OCI-LY7 (cell line): ENCODE data around the gene EI24. TPM values are rescaled to one million over a fixed set of nuclear protein-coding genes. Genes with fewer than 3 reads are reported as not detected.
A peak's percentile ranks its signal among the peaks of the same experiment; 100 is the strongest.

Experiments used
- BruUV-seq: library from RNA; stranded (reverse); fragments of 400-500 nt; replicated peaks from 2 replicates; lab custom pipeline; 2021; lab: Mats Ljungman, UMichigan
- CTCF ChIA-PET: fragments of 300-600 bp; sonication (Branson Sonifier 250); formaldehyde crosslinking; loops from one replicate; lab custom pipeline; 2022; ENCODE audit warnings: antibody characterized with exemption; ENCODE audit not compliant: unreplicated experiment; lab: Charles Lee
- POLR2A ChIA-PET: fragments of 300-600 bp; sonication (Branson Sonifier 250); formaldehyde crosslinking; loops from one replicate; lab custom pipeline; 2022; ENCODE audit warnings: antibody characterized with exemption; lab: Charles Lee
- DNase-seq: peaks from one replicate; pipeline ENCODE4 v3.0.0-alpha.2; 2015; ENCODE audit warnings: low spot score
- H2AFZ ChIP-seq: fragments of 200-600 bp; sonication (generic), shearing (Covaris generic); 2 replicates; pipeline ENCODE4 v1.6.1; 2014; ENCODE audit warnings: mild to moderate bottlenecking, antibody characterized with exemption, low read length, moderate library complexity
- H3K27ac ChIP-seq: fragments of 200-600 bp; sonication (generic); 2 replicates; pipeline ENCODE4 v1.5.1; 2014; ENCODE audit warnings: mixed run types, low read depth, mild to moderate bottlenecking, moderate library complexity, low read length, inconsistent platforms; ENCODE audit not compliant: poor library complexity, severe bottlenecking
- H3K36me3 ChIP-seq: fragments of 200-600 bp; sonication (generic); 2 replicates; pipeline ENCODE4 v1.6.1; 2014; ENCODE audit warnings: mild to moderate bottlenecking, antibody characterized with exemption, low read length, moderate library complexity, mixed read lengths; ENCODE audit not compliant: insufficient read depth
- H3K4me1 ChIP-seq: fragments of 200-600 bp; sonication (generic); 2 replicates; pipeline ENCODE4 v1.5.1; 2014; ENCODE audit warnings: mild to moderate bottlenecking, low read length; ENCODE audit not compliant: insufficient read depth, poor library complexity, severe bottlenecking
- H3K4me2 ChIP-seq: fragments of 200-600 bp; sonication (generic); 2 replicates; pipeline ENCODE4 v1.6.1; 2014; ENCODE audit warnings: mild to moderate bottlenecking, low read length
- H3K4me3 ChIP-seq: fragments of 200-600 bp; sonication (generic); 2 replicates; pipeline ENCODE4 v1.5.1; 2014; ENCODE audit warnings: mild to moderate bottlenecking, low read depth, low read length; ENCODE audit not compliant: poor library complexity, severe bottlenecking
- H3K79me2 ChIP-seq: fragments of 200-600 bp; sonication (generic); 2 replicates; pipeline ENCODE4 v1.6.1; 2016; ENCODE audit warnings: low read depth, mild to moderate bottlenecking, low read length, moderate library complexity, mixed read lengths; ENCODE audit not compliant: insufficient read depth
- H3K9me2 ChIP-seq: fragments of 200-600 bp; sonication (generic); 2 replicates; pipeline ENCODE4 v1.6.1; 2016; ENCODE audit warnings: mild to moderate bottlenecking, low read length, mixed read lengths; ENCODE audit not compliant: insufficient read depth
- H3K9me3 ChIP-seq: fragments of 200-600 bp; sonication (generic); 2 replicates; pipeline ENCODE4 v1.6.1; 2014; ENCODE audit warnings: mild to moderate bottlenecking, mixed run types, low read length, mixed read lengths
- H4K20me1 ChIP-seq: fragments of 200-600 bp; sonication (generic); 2 replicates; pipeline ENCODE4 v1.6.1; 2014; ENCODE audit warnings: mild to moderate bottlenecking, antibody characterized with exemption, low read length, moderate library complexity, mixed read lengths; ENCODE audit not compliant: insufficient read depth
- CTCF ChIP-seq: fragments of 200-600 bp; sonication (generic); conservative IDR thresholded peaks from 2 replicates; pipeline ENCODE4 v1.5.1; 2014; ENCODE audit warnings: mild to moderate bottlenecking, antibody characterized with exemption, low read length, moderate library complexity, mixed read lengths
- EZH2phosphoT487 ChIP-seq: fragments of 200-600 bp; sonication (generic); IDR thresholded peaks from 2 replicates; pipeline ENCODE4 v1.6.1; 2018; ENCODE audit warnings: low read depth, borderline replicate concordance, mild to moderate bottlenecking, mixed run types, antibody characterized with exemption, low read length, moderate library complexity, mixed read lengths
- intact Hi-C: fragments of 100-400 bp; cut with micrococcal nuclease; formaldehyde crosslinking; loops from one replicate; pipeline ENCODE4 v1.10.0; 2022; ENCODE audit not compliant: unreplicated experiment
- total RNA-seq, 2 experiments: library from RNA; depleted of rRNA in 1 of 2; stranded (reverse); fragments of >200 nt in 1 of 2; shearing (Covaris generic) in 1 of 2; gene quantifications; 2 replicates each; pipeline ENCODE4 v1.2.3, GENCODE V29; 2014 to 2022

EI24 gene
- total RNA-seq, 2 experiments from 2014 or later: 66.8 to 77.2 TPM

GRCh38 chr11:125591649-125592304 lies 22.5 kb downstream of the EI24 start:
- Histone ChIP-seq H3K79me2 (peaks cover 52% of the 10 kb centered on the region), H3K4me2 (peak overlapping the region; percentile 93), H3K4me1 (peaks cover 25% of the 10 kb centered on the region), H3K4me3 (peak overlapping the region; percentile 90), H4K20me1 (peaks cover 20% of the 10 kb centered on the region), H2AFZ (peak overlapping the region; percentile 53), H3K9me2 (no peaks in the 10 kb centered on the region), H3K36me3 (peaks cover 15% of the 10 kb centered on the region), H3K9me3 (no peaks in the 10 kb centered on the region), H3K27ac (peak overlapping the region; percentile 65)
- intact Hi-C loops: loop anchor here (1.0 to 2.0 kb wide), 2 partner anchors 22 to 33 kb away; partner anchors contain the start of genes CHEK1 and EI24
- peak; percentile 19 for DNase-seq
- no peak for TF ChIP-seq EZH2phosphoT487
- TF ChIP-seq CTCF: no peak
- TSS peak; percentile 98 for BruUV-seq
- ChIA-PET POLR2A (interaction anchor here (0.6 to 5.5 kb wide), 9 partner anchors 9 to 296 kb away, joined by 3 to 34 read pairs (median 4); partner anchors contain the start of genes CHEK1 and HYLS1), CTCF (interaction anchor here (0.9 to 1.0 kb wide), 2 partner anchors 22 to 23 kb away, joined by 3 to 4 read pairs; partner anchors contain the start of gene EI24)

DNA sequence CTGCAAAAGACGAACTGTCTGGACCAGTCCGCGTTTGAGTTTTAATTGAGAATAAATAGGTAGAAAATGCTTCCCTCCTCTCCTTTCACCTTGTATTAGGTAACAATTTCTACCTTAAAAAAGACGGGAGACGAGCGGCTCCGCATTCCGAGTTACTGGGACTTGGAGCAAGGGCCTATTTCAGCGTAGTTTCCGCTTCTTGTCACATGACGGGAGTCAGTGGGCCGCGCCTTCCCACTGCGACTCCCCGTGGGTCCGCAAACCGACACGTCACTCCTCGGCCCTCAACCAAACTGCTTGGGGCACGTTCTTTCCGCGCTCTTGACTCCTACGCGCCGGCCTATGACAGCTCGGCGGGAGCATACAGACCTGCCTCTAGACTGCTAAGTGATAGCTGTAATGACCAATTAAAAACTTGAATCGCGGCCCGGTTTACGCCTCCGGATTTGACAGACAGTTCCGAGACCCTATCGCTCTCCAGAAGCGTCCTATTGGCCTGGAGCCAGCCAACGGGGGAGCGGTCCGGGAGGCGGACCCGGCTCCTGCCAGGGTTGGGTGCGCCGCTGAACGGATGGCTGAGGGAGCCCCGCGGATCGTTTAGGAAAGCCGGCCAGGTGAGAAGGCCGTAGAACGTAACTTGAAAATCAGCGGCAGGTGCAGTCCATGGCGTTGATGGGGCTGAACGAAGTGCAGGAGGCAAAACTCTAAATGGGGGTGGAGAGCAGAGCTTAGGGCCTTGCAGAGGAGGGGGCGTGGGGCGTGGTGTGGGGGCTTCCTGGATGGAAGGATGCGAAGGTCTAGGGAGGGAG lies 23.2 kb downstream of the EI24 start, which contains the start of gene STT3A:
STT3A (plus strand) TSS at position 548 of the 809 bp plus-strand sequence. CDS start 3,064 bp downstream, outside the sequence.
- BruUV-seq: no TSS peak
- peaks cover 23% of the 10 kb centered on the region for H3K36me3 ChIP-seq
- H4K20me1 ChIP-seq: peaks cover 22% of the 10 kb centered on the region
- no peaks in the 10 kb centered on the region for H3K9me3 ChIP-seq
- peak within 1 kb of the TSS; percentile 53 for H2AFZ ChIP-seq
- ChIA-PET POLR2A (interaction anchor here (0.6 to 5.5 kb wide), 12 partner anchors 10 to 295 kb away, joined by 3 to 34 read pairs (median 7); partner anchors contain the start of genes ACRV1, CHEK1, EI24 and HYLS1), CTCF (interaction anchor here (0.9 to 1.4 kb wide), 3 partner anchors 23 to 295 kb away, joined by 3 to 4 read pairs (median 4); partner anchors contain the start of genes EI24 and HYLS1)
- DNase-seq: peak; percentile 99
- no peak for TF ChIP-seq EZH2phosphoT487
- no peak for TF ChIP-seq CTCF
- H3K9me2 ChIP-seq: no peaks in the 10 kb centered on the region
- H3K4me3 ChIP-seq: peak within 1 kb of the TSS; percentile 90
- H3K79me2 ChIP-seq: peaks cover 56% of the 10 kb centered on the region
- H3K4me1 ChIP-seq: peaks cover 25% of the 10 kb centered on the region
- intact Hi-C loops: loop anchor here (1.0 to 2.0 kb wide), 2 partner anchors 23 to 32 kb away; partner anchors contain the start of genes CHEK1 and EI24
- H3K4me2 ChIP-seq: peak within 1 kb of the TSS; percentile 98
- peak within 1 kb of the TSS; percentile 78 for H3K27ac ChIP-seq
